ENCODE data around the gene ITCH. TPM values are rescaled to one million over a fixed set of nuclear protein-coding genes. Genes with fewer than 3 reads are reported as not detected.
"Not testable (repeated sequence)": the region's sequence is repeated elsewhere in the genome, so short reads cannot be mapped to it uniquely, and the experiment has no call there.

ITCH gene
- total and polyA plus RNA-seq, 2 donors (not counting 3 experiments of a cell fraction or from before 2014, with no cell fraction given), result 6.4 to 57.4 TPM

GRCh38 chr20:34337982-34338726, 24.9 kb upstream of the ITCH start:
- DNase-seq (ENCODE audit: low read depth, low spot score) (no peak), FAIRE-seq (no peak)
- no peak overlapping the region for H3K27ac ChIP-seq (ENCODE audit: insufficient read depth, low read depth, low read length)
- POLR2A ChIA-PET, result no interaction called here
- H3K27me3 ChIP-seq (ENCODE audit: control insufficient read depth in 2 of 2, insufficient read depth in 2 of 2, low read length in 2 of 2), result no peaks in the 10 kb centered on the region
- no peak overlapping the region for H3K4me2 ChIP-seq (ENCODE audit: insufficient read depth, low read length)
- peaks cover 8% of the 10 kb centered on the region for H3K4me1 ChIP-seq (ENCODE audit: control insufficient read depth, extremely low read depth, insufficient read depth, low read length)
- no peak overlapping the region for H3K4me3 ChIP-seq (replicated peaks in 1 of 3; ENCODE audit: insufficient read depth in 1 of 3, low read depth in 1 of 3, low read length in 3 of 3)
- no peak overlapping the region for H2AFZ ChIP-seq (ENCODE audit: low read depth, low read length)
- CTCF ChIA-PET, result interaction anchor here (2.0 to 3.5 kb wide), 2 partner anchors 25 to 26 kb away, joined by 6 to 19 read pairs; no protein-coding TSS in a partner anchor
- no peak overlapping the region for H3K9ac ChIP-seq (replicated peaks; ENCODE audit: extremely low read depth, insufficient read depth, low read length)
- H3K79me2 ChIP-seq (ENCODE audit: control insufficient read depth, insufficient read depth, low read length), result no peaks in the 10 kb centered on the region
- H3K9me3 ChIP-seq (replicated peaks; ENCODE audit: control insufficient read depth, insufficient read depth, low read length), result no peaks in the 10 kb centered on the region
- intact Hi-C loops (cut with micrococcal nuclease) (no loop called here), dilution Hi-C loops (cut with MboI; ENCODE audit: extremely low pct_ligation_motif_present, low sequenced_read_pairs) (no loop called here)
- TF ChIP-seq CTCF (IDR thresholded peaks at IDR 0.05; ENCODE audit: extremely low read depth in 1 of 2, insufficient read depth in 1 of 2, low read depth in 1 of 2, low read length in 2 of 2) (no peak), JUN (IDR thresholded peaks at IDR 0.05; ENCODE audit: borderline replicate concordance, insufficient read depth, insufficient read length, low read depth) (no peak), GATA2 (IDR thresholded peaks at IDR 0.05; ENCODE audit: insufficient read depth, insufficient read length, low read depth, low read length) (no peak), POLR2AphosphoS5 (IDR thresholded peaks at IDR 0.05; ENCODE audit: insufficient read depth, low read depth, low read length) (no peak), MYC (IDR thresholded peaks at IDR 0.05; ENCODE audit: low read depth, low read length) (no peak), POLR2A (IDR thresholded peaks at IDR 0.05; ENCODE audit: low read depth, low read length) (no peak), EZH2 (IDR thresholded peaks at IDR 0.05; ENCODE audit: borderline replicate concordance, low read depth, low read length, severe bottlenecking) (no peak)
- TF ChIP-seq, protein P1, sequence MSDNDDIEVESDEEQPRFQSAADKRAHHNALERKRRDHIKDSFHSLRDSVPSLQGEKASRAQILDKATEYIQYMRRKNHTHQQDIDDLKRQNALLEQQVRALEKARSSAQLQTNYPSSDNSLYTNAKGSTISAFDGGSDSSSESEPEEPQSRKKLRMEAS (IDR thresholded peaks at IDR 0.05; ENCODE audit: insufficient read depth, insufficient read length), result no peak
- no TSS peak for BruUV-seq (replicated peaks)
- no peaks in the 10 kb centered on the region for H4K20me1 ChIP-seq (replicated peaks; ENCODE audit: control insufficient read depth, extremely low read depth, insufficient read depth, low read length)
- no peaks in the 10 kb centered on the region for H3K36me3 ChIP-seq (ENCODE audit: control insufficient read depth in 2 of 2, extremely low read depth in 1 of 2, insufficient read depth in 2 of 2, low read length in 2 of 2)
- no peaks in the 10 kb centered on the region for H3K9me1 ChIP-seq (replicated peaks; ENCODE audit: control insufficient read depth, extremely low read depth, insufficient read depth, low read length)

- H3K4me2 ChIP-seq (ENCODE audit: insufficient read depth, low read length); DNase-seq (ENCODE audit: low read depth, low spot score); H3K9me1 ChIP-seq (replicated peaks; ENCODE audit: control insufficient read depth, extremely low read depth, insufficient read depth, low read length); H2AFZ ChIP-seq (ENCODE audit: low read depth, low read length); H3K9me3 ChIP-seq (replicated peaks; ENCODE audit: control insufficient read depth, insufficient read depth, low read length); H3K27ac ChIP-seq (ENCODE audit: insufficient read depth, low read depth, low read length); intact Hi-C loops (cut with micrococcal nuclease); FAIRE-seq; H3K27me3 ChIP-seq (ENCODE audit: control insufficient read depth in 2 of 2, insufficient read depth in 2 of 2, low read length in 2 of 2); H3K4me1 ChIP-seq (ENCODE audit: control insufficient read depth, extremely low read depth, insufficient read depth, low read length); H3K4me3 ChIP-seq (replicated peaks in 1 of 3; ENCODE audit: insufficient read depth in 1 of 3, low read depth in 1 of 3, low read length in 3 of 3); dilution Hi-C loops (cut with MboI; ENCODE audit: extremely low pct_ligation_motif_present, low sequenced_read_pairs); H3K79me2 ChIP-seq (ENCODE audit: control insufficient read depth, insufficient read depth, low read length); H3K9ac ChIP-seq (replicated peaks; ENCODE audit: extremely low read depth, insufficient read depth, low read length); H4K20me1 ChIP-seq (replicated peaks; ENCODE audit: control insufficient read depth, extremely low read depth, insufficient read depth, low read length); H3K36me3 ChIP-seq (ENCODE audit: control insufficient read depth in 2 of 2, extremely low read depth in 1 of 2, insufficient read depth in 2 of 2, low read length in 2 of 2); BruUV-seq (replicated peaks): not testable (repeated sequence)
- ChIA-PET CTCF (interaction anchor here (2.0 kb wide), 1 partner anchor 28 kb away, joined by 6 read pairs; no protein-coding TSS in a partner anchor), POLR2A (interaction anchor here (0.7 kb wide), 1 partner anchor 22 kb away, joined by 5 read pairs; no protein-coding TSS in a partner anchor)
Measured at GRCh38 chr20:34340726-34341125, 22.3 kb upstream of the ITCH start.

DNA sequence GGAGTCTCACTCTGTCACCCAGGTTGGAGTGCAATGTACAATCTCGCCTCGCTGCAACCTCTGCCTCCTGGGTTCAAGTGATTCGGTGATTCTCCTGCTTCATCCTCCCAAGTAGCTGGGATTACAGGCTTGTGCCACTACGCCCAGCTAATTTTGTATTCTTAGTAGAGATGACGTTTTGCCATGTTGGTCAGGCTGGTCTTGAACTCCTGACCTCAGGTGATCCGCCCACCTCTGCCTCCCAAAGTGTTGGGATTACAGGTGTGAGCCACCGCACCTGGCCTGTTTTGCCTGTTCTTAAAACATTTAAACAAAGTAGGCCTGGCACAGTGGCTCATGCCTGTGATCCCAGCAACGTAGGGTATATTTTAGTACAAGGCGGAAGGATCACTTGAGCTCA, 21.9 kb upstream of the ITCH start:
- H3K9me1 ChIP-seq (replicated peaks; ENCODE audit: control insufficient read depth, extremely low read depth, insufficient read depth, low read length); H3K9me3 ChIP-seq (replicated peaks; ENCODE audit: control insufficient read depth, insufficient read depth, low read length); CTCF ChIA-PET; H3K4me2 ChIP-seq (ENCODE audit: insufficient read depth, low read length); FAIRE-seq; H3K9ac ChIP-seq (replicated peaks; ENCODE audit: extremely low read depth, insufficient read depth, low read length); BruUV-seq (replicated peaks); H3K79me2 ChIP-seq (ENCODE audit: control insufficient read depth, insufficient read depth, low read length); intact Hi-C loops (cut with micrococcal nuclease); H3K4me3 ChIP-seq (replicated peaks in 1 of 3; ENCODE audit: insufficient read depth in 1 of 3, low read depth in 1 of 3, low read length in 3 of 3); H3K4me1 ChIP-seq (ENCODE audit: control insufficient read depth, extremely low read depth, insufficient read depth, low read length); H2AFZ ChIP-seq (ENCODE audit: low read depth, low read length); DNase-seq (ENCODE audit: low read depth, low spot score); H3K27me3 ChIP-seq (ENCODE audit: control insufficient read depth in 2 of 2, insufficient read depth in 2 of 2, low read length in 2 of 2); H3K27ac ChIP-seq (ENCODE audit: insufficient read depth, low read depth, low read length); dilution Hi-C loops (cut with MboI; ENCODE audit: extremely low pct_ligation_motif_present, low sequenced_read_pairs); POLR2A ChIA-PET; H4K20me1 ChIP-seq (replicated peaks; ENCODE audit: control insufficient read depth, extremely low read depth, insufficient read depth, low read length); H3K36me3 ChIP-seq (ENCODE audit: control insufficient read depth in 2 of 2, extremely low read depth in 1 of 2, insufficient read depth in 2 of 2, low read length in 2 of 2): not testable (repeated sequence)

Measured in endothelial cell of umbilical vein (primary cell).